ENCODE measurements around the gene CFL1.

The CFL1 gene

DNA sequence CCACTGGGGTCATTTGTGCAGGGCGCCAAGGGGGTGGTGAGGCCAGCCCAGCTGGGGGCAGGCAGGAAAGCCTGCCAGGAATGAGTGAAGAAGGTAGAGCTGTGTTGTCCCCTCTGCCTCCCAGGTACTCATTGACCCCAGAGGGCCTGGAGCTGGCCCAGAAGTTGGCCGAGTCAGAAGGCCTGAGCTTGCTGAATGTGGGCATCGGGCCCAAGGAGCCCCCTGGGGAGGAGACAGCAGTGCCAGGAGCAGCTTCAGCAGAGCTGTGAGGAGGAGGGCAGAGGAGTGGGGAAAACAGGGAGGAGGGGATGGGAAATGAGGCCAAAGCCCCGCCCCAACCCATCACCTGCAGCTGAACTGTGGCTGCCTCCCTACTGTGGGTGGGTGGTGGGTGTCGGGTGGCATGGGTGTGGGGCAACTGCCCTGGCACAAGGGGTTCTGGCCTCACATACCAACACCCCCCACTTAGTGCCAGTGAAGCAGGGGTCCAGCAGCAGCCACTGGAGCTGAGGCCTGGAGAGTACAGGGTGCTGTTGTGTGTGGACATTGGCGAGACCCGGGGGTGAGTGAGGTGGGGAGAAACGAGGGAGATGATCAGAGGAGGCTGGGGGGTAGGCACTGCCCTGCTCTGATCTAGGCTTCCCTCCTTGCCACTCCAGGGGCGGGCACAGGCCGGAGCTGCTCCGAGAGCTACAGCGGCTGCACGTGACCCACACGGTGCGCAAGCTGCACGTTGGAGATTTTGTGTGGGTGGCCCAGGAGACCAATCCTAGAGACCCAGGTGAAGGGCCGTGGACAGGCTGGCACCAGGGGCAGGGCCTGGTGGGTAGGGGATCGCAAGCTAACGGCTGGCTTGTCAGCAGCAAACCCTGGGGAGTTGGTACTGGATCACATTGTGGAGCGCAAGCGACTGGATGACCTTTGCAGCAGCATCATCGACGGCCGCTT lies 5.2 kb upstream of the CFL1 start:
- Histone ChIP-seq H3K27ac (ENCODE audit: insufficient read depth in 1 of 2, low read depth in 1 of 2, low read length in 2 of 2, poor library complexity in 1 of 2, severe bottlenecking in 2 of 2) (peak overlapping the region in 1 of 2 experiments; percentile 25), H3K9me3 (ENCODE audit: control extremely low read depth in 1 of 5, control insufficient read depth in 4 of 5, insufficient read depth in 2 of 5, low read depth in 1 of 5, low read length in 4 of 5) (no peaks in the 10 kb centered on the region), H3K36me3 (ENCODE audit: control insufficient read depth in 4 of 4, insufficient read depth in 4 of 4, low read length in 3 of 4) (peaks cover 3 to 57% (median 49%) of the 10 kb centered on the region in 4 experiments), H3K27me3 (replicated peaks in 2 of 5; ENCODE audit: control insufficient read depth in 4 of 5, insufficient read depth in 5 of 5, low read length in 4 of 5) (no peaks in the 10 kb centered on the region), H3K4me1 (ENCODE audit: control extremely low read depth in 1 of 4, control insufficient read depth in 4 of 4, insufficient read depth in 4 of 4, low read length in 3 of 4) (peaks cover 11 to 45% (median 34%) of the 10 kb centered on the region in 4 experiments), H3K4me3 (ENCODE audit: control insufficient read depth in 1 of 7, extremely low read depth in 1 of 7, insufficient read depth in 4 of 7, low read depth in 2 of 7, low read length in 6 of 7) (no peak overlapping the region)
- POLR2A ChIA-PET, result no interaction called here
- WGBS (ENCODE audit: insufficient coverage), result over 99% methylated on average over 17 of the region's 24 CpGs
- no peak for DNase-seq
- CTCF ChIA-PET, result interaction anchor here (0.9 to 7.9 kb wide), 4 partner anchors 8 to 24 kb away, joined by 3 to 124 read pairs (median 42); partner anchors contain the start of genes CCDC85B, EFEMP2 and FIBP

DNA sequence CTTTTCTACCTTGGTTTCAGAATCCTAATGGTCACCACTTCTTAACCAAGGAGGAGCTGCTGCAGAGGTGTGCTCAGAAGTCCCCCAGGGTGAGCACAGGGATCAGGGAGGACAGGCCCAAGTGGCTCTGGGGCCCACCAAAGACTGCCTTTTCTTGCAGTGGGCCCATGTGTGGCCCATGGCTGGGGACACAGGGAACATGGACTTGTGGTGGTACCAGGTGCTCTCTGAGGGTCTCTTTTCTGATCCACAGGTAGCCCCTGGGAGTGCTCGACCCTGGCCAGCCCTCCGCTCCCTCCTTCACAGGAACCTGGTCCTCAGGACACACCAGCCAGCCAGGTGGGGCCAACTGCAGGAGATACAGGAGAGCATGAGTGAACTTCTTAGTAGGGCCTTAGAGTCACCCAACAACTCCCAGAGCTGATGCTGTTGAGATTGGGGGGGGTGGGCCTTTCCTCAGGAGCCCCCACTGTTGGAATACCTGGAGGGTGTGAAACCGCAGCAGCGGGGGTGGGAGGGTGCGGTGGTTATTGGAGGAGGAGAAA lies 4.3 kb upstream of the CFL1 start:
- Histone ChIP-seq H3K4me3 (ENCODE audit: control insufficient read depth in 1 of 7, extremely low read depth in 1 of 7, insufficient read depth in 4 of 7, low read depth in 2 of 7, low read length in 6 of 7) (no peak overlapping the region), H3K9me3 (ENCODE audit: control extremely low read depth in 1 of 5, control insufficient read depth in 4 of 5, insufficient read depth in 2 of 5, low read depth in 1 of 5, low read length in 4 of 5) (no peaks in the 10 kb centered on the region), H3K36me3 (ENCODE audit: control insufficient read depth in 4 of 4, insufficient read depth in 4 of 4, low read length in 3 of 4) (peaks cover 3 to 55% (median 47%) of the 10 kb centered on the region in 4 experiments), H3K27me3 (replicated peaks in 2 of 5; ENCODE audit: control insufficient read depth in 4 of 5, insufficient read depth in 5 of 5, low read length in 4 of 5) (no peaks in the 10 kb centered on the region), H3K27ac (ENCODE audit: insufficient read depth in 1 of 2, low read depth in 1 of 2, low read length in 2 of 2, poor library complexity in 1 of 2, severe bottlenecking in 2 of 2) (peak overlapping the region in 1 of 2 experiments; percentile 25), H3K4me1 (ENCODE audit: control extremely low read depth in 1 of 4, control insufficient read depth in 4 of 4, insufficient read depth in 4 of 4, low read length in 3 of 4) (peaks cover 11 to 41% (median 32%) of the 10 kb centered on the region in 4 experiments)
- POLR2A ChIA-PET, result no interaction called here
- WGBS (ENCODE audit: insufficient coverage), result 96% methylated on average over 3 of the region's 5 CpGs
- CTCF ChIA-PET, result interaction anchor here (0.9 to 7.9 kb wide), 6 partner anchors 9 to 82 kb away, joined by 3 to 124 read pairs (median 4); partner anchors contain the start of genes CCDC85B, EFEMP2 and FIBP
- no peak for DNase-seq

DNA sequence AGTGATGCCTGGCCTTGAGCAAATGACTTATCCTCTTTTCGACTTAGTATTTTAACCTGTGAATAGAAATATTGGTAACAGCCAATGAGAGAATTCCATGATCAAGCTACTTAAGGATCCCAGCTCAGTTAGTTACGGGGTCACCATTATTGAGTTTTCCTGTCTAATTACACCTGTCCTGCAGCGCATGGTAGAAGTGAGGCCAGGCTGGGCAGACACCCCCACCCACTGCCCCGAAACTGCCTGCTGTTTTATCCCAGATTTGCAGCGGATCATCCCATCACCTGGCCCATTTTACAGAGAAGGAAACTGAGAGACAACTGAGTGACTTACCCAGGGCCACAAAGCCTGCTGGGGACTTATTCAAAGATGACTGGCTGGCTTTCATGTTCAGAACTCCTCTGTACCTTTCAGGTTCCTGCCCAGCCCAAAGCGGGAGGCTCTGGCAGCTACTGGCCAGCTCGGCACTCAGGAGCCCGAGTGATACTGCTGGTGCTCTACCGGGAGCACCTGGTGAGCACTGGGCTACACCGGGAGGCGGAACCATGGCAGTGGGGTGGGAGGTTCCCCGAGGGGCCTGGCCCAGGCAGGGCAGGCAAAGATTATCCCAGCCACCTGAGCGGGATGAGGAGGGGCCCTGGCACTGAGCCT lies 3.7 kb upstream of the CFL1 start:
- H3K27me3 ChIP-seq (replicated peaks in 2 of 5; ENCODE audit: control insufficient read depth in 4 of 5, insufficient read depth in 5 of 5, low read length in 4 of 5), result no peaks in the 10 kb centered on the region
- no peak for DNase-seq
- H3K9me3 ChIP-seq (ENCODE audit: control extremely low read depth in 1 of 5, control insufficient read depth in 4 of 5, insufficient read depth in 2 of 5, low read depth in 1 of 5, low read length in 4 of 5), result no peaks in the 10 kb centered on the region
- H3K4me3 ChIP-seq (ENCODE audit: control insufficient read depth in 1 of 7, extremely low read depth in 1 of 7, insufficient read depth in 4 of 7, low read depth in 2 of 7, low read length in 6 of 7), result peak overlapping the region in 6 of 7 experiments; percentile 57 to 96 (median 90)
- H3K4me1 ChIP-seq (ENCODE audit: control extremely low read depth in 1 of 4, control insufficient read depth in 4 of 4, insufficient read depth in 4 of 4, low read length in 3 of 4), result peaks cover 11 to 38% (median 35%) of the 10 kb centered on the region in 4 experiments
- H3K36me3 ChIP-seq (ENCODE audit: control insufficient read depth in 4 of 4, insufficient read depth in 4 of 4, low read length in 3 of 4), result peaks cover 3 to 50% (median 45%) of the 10 kb centered on the region in 4 experiments
- peak overlapping the region in 1 of 2 experiments; percentile 85 for H3K27ac ChIP-seq (ENCODE audit: insufficient read depth in 1 of 2, low read depth in 1 of 2, low read length in 2 of 2, poor library complexity in 1 of 2, severe bottlenecking in 2 of 2)
- POLR2A ChIA-PET, result interaction anchor here (4.1 kb wide), 1 partner anchor 27 kb away, joined by 33 read pairs; the partner anchor contains the start of genes CCDC85B and FIBP
- WGBS (ENCODE audit: insufficient coverage), result 96% methylated on average over 5 of the region's 13 CpGs
- CTCF ChIA-PET, result interaction anchor here (0.9 to 7.9 kb wide), 7 partner anchors 10 to 81 kb away, joined by 3 to 124 read pairs (median 4); partner anchors contain the start of genes CCDC85B, EFEMP2 and FIBP

DNA sequence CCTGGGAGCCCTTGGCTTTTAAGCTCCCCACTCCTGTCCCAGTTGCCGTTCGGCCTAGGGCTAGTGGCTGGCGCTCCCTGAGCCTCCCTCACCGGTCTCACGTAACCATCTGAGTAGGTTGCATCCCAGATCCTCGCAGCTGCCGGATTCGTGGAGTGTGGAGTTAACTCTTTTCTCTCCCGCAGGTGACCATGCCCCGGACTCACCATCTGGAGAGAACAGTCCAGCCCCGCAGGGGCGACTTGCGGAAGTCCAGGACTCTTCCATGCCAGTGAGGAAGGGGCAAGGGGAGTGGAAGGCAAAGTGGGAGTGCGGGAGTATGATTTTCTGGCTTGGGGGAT lies 3.2 kb upstream of the CFL1 start:
- Histone ChIP-seq H3K4me3 (ENCODE audit: control insufficient read depth in 1 of 7, extremely low read depth in 1 of 7, insufficient read depth in 4 of 7, low read depth in 2 of 7, low read length in 6 of 7) (peak overlapping the region; percentile 57 to 96 (median 89)), H3K27ac (ENCODE audit: insufficient read depth in 1 of 2, low read depth in 1 of 2, low read length in 2 of 2, poor library complexity in 1 of 2, severe bottlenecking in 2 of 2) (peak overlapping the region; percentile 68 to 85), H3K36me3 (ENCODE audit: control insufficient read depth in 4 of 4, insufficient read depth in 4 of 4, low read length in 3 of 4) (peaks cover 3 to 51% (median 43%) of the 10 kb centered on the region in 4 experiments), H3K27me3 (replicated peaks in 2 of 5; ENCODE audit: control insufficient read depth in 4 of 5, insufficient read depth in 5 of 5, low read length in 4 of 5) (no peaks in the 10 kb centered on the region), H3K4me1 (ENCODE audit: control extremely low read depth in 1 of 4, control insufficient read depth in 4 of 4, insufficient read depth in 4 of 4, low read length in 3 of 4) (peaks cover 14 to 44% (median 40%) of the 10 kb centered on the region in 4 experiments), H3K9me3 (ENCODE audit: control extremely low read depth in 1 of 5, control insufficient read depth in 4 of 5, insufficient read depth in 2 of 5, low read depth in 1 of 5, low read length in 4 of 5) (no peaks in the 10 kb centered on the region)
- no peak for DNase-seq
- 16% methylated on average over 5 of the region's 14 CpGs for WGBS (ENCODE audit: insufficient coverage)
- ChIA-PET POLR2A (interaction anchor here (2.4 to 4.1 kb wide), 2 partner anchors 10 to 28 kb away, joined by 22 to 33 read pairs; partner anchors contain the start of genes CCDC85B, EFEMP2 and FIBP), CTCF (interaction anchor here (0.6 to 7.9 kb wide), 7 partner anchors 10 to 271 kb away, joined by 3 to 124 read pairs (median 3); partner anchors contain the start of genes CCDC85B, EFEMP2 and FIBP)

DNA sequence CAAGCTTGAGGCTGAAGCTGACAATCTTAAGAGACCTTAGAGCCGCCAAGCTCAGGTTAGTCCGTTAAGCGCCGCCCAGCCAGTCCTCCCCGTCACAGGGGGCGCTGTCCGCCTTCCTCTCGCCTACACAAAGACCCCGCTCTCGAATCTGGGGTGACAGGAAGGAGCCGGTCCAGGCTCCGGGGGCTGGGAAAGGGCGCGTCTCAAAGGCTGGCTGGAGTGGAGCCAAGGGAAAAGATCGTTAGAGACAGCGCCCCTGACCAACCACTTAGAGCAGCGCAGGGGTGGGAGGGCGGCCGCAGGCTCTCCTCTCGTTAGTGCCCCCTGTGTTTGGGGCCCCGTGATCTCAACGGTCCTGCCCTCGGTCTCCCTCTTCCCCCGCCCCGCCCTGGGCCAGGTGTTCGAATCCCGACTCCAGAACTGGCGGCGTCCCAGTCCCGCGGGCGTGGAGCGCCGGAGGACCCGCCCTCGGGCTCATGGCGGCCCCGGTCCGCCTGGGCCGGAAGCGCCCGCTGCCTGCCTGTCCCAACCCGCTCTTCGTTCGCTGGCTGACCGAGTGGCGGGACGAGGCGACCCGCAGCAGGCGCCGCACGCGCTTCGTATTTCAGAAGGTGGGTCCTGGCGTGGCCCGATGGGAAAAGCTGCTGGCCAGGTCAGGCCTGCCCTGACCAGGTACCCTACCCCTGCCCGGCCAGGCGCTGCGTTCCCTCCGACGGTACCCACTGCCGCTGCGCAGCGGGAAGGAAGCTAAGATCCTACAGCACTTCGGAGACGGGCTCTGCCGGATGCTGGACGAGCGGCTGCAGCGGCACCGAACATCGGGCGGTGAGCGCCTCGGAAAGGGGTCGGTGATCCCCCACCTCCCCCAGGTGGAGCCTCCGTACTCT lies 2.5 kb upstream of the CFL1 start, which contains the start of gene MUS81:
Gene MUS81 (plus strand): TSS at position 156 of the 887 bp plus-strand sequence. CDS start 321 bp downstream, at position 477.
- Histone ChIP-seq H3K4me3 (ENCODE audit: control insufficient read depth in 1 of 7, extremely low read depth in 1 of 7, insufficient read depth in 4 of 7, low read depth in 2 of 7, low read length in 6 of 7) (peak within 1 kb of the TSS; percentile 80 to 96 (median 90)), H3K27ac (ENCODE audit: insufficient read depth in 1 of 2, low read depth in 1 of 2, low read length in 2 of 2, poor library complexity in 1 of 2, severe bottlenecking in 2 of 2) (peak within 1 kb of the TSS; percentile 68 to 85), H3K36me3 (ENCODE audit: control insufficient read depth in 4 of 4, insufficient read depth in 4 of 4, low read length in 3 of 4) (peaks cover 3 to 51% (median 42%) of the 10 kb centered on the region in 4 experiments), H3K9me3 (ENCODE audit: control extremely low read depth in 1 of 5, control insufficient read depth in 4 of 5, insufficient read depth in 2 of 5, low read depth in 1 of 5, low read length in 4 of 5) (no peaks in the 10 kb centered on the region), H3K4me1 (ENCODE audit: control extremely low read depth in 1 of 4, control insufficient read depth in 4 of 4, insufficient read depth in 4 of 4, low read length in 3 of 4) (peaks cover 14 to 50% (median 46%) of the 10 kb centered on the region in 4 experiments), H3K27me3 (replicated peaks in 2 of 5; ENCODE audit: control insufficient read depth in 4 of 5, insufficient read depth in 5 of 5, low read length in 4 of 5) (no peaks in the 10 kb centered on the region)
- ChIA-PET CTCF (interaction anchor here (0.6 to 7.9 kb wide), 21 partner anchors 9 to 270 kb away, joined by 3 to 124 read pairs (median 3); partner anchors contain the start of genes CCDC85B, EFEMP2, FIBP and KAT5), POLR2A (interaction anchor here (0.5 to 4.1 kb wide), 7 partner anchors 8 to 142 kb away, joined by 4 to 33 read pairs (median 5); partner anchors contain the start of genes BANF1, CCDC85B, CTSW and EFEMP2)
- peak; percentile 99 for DNase-seq
- WGBS (ENCODE audit: insufficient coverage), result under 1% methylated on average over 73 of the region's 78 CpGs

Measured in common myeloid progenitor, CD34-positive (primary cell).